Measurements from ENCODE around the gene GPC6. TPM values are rescaled to one million over a fixed set of nuclear protein-coding genes. Genes with fewer than 3 reads are reported as not detected.

Gene GPC6
- polyA plus RNA-seq, 3 donors, result 54.9 to 59.5 (median 55.3) TPM

DNA sequence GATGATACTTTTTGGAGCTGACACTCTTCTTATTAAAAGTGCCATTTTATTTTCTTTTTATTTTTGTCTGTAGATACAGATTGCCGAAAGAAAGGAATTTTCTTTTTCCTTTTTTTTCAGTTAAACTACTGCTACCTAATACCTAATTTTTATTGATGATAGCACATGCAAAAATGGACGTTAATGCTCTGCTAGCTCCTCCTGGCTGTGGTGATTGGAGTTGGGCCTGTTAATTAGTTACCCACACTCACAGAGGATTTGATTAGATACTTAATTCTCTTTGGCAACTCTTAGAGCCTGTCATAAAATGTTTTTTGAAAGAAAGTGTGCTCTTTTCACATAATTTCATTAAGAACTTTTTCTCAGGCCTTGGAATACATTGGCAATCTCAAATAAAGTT, 886.1 kb downstream of the GPC6 start:
- DNase-seq, result no peak

DNA sequence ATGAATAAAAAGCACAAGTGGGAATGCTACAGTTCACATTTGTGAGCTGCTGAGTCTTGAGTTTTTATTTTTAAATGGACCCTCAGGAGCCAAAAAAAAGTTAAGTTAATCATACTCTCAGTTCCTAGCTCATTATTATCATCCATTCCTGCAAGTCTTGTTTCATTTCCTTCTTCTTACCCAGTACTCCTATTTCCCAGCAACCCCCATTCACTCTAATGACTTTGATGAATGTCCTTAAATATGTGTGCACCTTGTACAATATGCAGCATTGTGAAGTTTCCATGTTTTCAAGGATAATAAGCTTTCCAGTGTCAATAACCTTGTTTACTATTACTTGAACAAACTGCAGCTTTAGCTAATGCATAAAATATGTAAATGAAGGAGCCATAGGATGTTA, 886.6 kb downstream of the GPC6 start:
- no peak for DNase-seq

DNA sequence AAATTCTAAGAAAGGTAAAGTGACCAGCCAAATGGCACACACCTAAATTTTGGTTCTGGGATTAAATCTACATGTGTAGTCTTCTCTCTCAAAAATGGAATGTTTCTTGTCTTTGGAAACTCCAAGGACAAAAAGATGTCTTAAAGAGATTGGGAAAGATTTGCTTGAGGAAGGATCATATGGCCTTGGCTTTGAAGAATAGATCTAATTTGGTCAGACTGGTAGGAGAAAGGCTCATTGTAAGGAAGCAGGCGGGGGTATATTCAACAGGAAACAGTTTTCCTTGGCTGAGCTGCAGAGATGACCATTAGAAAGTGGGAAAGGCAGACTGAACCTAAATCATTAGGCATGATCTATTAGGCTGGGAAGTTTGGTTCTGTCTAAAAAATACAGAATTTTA, 887.6 kb downstream of the GPC6 start:
- DNase-seq, result no peak

DNA sequence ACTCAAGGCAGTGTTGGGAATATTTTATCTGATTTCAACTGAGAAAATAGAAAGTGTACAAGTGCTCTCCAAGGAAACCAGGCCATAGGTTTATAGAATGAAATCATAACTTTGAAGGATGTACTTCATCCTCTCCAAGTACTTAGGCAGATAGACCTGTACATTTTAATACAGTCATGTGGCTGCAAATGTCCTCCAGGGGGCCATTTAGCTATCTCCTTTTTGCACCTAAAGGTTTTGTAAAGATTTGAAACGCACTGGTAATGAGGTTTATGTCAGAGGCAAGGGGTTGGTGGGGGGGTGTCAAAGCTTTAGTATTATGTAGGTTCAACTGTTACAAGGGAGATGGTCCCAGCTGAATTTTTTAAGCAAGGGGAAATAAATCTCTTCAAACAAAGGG, 888.4 kb downstream of the GPC6 start:
- no peak for DNase-seq

GRCh38 chr13:94119360-94119936, 892.8 kb downstream of the GPC6 start:
- no peak for DNase-seq

GRCh38 chr13:94120878-94121277, 894.3 kb downstream of the GPC6 start:
- DNase-seq, result no peak

- no peak for DNase-seq
Observed at GRCh38 chr13:94121686-94122085, 895.1 kb downstream of the GPC6 start.

DNA sequence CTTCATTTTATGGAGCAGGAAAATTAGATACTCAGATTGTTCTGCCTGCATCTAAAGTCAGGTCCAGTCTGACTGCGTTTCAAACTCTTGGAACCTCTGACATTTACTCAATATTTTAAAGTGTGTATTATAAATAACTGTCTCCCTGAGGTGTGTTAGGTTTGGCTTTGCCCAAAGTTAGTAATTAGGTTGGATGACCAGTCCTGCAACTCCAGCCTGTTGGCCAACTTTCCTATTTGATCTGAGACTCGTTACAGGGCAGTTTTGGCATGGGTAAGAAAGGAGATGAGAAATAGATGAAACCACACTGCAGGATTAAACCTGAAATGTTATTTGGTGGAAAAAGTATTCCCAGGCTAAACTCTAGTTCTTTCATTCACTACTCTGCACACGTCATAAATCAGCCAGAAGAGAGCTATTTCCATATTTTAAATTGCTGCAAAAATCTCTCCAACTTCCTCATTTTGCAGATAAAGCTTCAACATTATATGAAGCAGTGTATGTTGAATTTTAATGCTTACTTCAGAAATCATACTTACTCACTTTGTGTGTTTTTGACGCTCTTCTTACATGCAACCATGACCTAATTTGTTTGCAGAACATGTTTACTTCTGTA, 895.8 kb downstream of the GPC6 start:
- no peak for DNase-seq

DNA sequence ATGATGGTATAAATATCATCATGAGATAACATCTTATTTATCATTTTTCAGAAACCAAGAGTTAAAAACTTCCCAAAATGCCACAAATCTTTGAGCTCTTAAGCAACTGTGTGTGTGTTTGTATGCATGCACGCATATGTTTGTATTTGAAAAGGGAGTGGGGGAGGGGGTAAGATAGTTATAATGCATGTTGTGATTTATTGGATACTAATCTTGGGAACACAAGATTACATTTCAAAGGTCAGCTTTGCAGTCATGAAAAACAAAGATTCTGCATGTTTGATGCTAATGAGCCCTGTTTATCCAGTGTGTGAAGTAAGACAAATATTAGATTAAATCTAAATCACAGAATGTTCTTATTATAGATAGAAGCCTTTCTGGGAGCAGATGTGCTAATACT, 897.0 kb downstream of the GPC6 start:
- DNase-seq, result no peak

DNA sequence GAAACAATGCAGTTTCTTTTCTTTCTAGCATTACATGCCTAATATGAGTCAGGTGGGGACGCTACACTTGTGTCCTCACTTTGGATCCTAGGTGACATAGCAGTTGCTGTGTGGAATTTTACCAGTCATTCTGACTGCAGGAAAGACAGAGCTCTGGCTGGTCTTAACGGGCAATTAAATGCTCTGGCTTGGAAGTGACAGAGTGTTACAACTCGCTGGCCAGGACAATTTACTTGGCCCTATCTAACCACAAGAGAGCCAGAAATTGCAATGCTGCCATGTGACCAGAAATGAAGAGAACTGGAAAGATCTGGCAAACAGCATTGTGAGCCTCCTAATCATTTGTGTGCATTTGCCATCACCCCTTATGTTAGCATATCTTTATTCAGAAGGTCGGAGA, 901.8 kb downstream of the GPC6 start:
- no peak for DNase-seq

GRCh38 chr13:94129490-94129894, 902.9 kb downstream of the GPC6 start:
- DNase-seq, result no peak

- DNase-seq, result no peak
Observed at GRCh38 chr13:94138831-94139230, 912.2 kb downstream of the GPC6 start.

- DNase-seq, result no peak
Observed at GRCh38 chr13:94139393-94139995, 912.9 kb downstream of the GPC6 start.

GRCh38 chr13:94140027-94140426, 913.4 kb downstream of the GPC6 start:
- DNase-seq, result no peak

- no peak for DNase-seq
Observed at GRCh38 chr13:94140511-94140910, 913.9 kb downstream of the GPC6 start.

- DNase-seq, result no peak
Observed at GRCh38 chr13:94143624-94144350, 917.2 kb downstream of the GPC6 start.

DNA sequence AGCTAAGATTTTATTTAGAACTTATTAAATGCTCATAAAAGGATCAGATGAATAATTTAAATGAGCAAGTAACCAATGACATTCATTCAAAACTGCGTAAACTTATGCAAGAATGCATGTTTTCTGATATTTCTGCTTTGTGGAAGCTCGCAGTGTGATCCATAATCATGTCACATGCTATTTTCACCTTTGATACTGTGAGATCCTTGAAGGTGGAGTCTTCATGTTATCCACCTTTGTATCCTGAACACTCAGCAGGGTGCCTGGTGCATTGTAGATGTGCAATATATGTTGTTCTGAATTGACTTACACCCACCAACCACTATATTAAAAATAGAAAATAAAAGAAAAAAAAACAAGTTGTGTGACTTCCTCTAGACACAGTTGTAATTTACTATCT, 919.4 kb downstream of the GPC6 start:
- no peak for DNase-seq

GRCh38 chr13:94153586-94153985, 927.0 kb downstream of the GPC6 start:
- DNase-seq, result no peak

GRCh38 chr13:94154367-94154766, 927.8 kb downstream of the GPC6 start:
- no peak for DNase-seq

- DNase-seq, result no peak
Observed at GRCh38 chr13:94157705-94158218, 931.2 kb downstream of the GPC6 start.

- DNase-seq, result no peak
Observed at GRCh38 chr13:94160875-94161274, 934.3 kb downstream of the GPC6 start.

DNA sequence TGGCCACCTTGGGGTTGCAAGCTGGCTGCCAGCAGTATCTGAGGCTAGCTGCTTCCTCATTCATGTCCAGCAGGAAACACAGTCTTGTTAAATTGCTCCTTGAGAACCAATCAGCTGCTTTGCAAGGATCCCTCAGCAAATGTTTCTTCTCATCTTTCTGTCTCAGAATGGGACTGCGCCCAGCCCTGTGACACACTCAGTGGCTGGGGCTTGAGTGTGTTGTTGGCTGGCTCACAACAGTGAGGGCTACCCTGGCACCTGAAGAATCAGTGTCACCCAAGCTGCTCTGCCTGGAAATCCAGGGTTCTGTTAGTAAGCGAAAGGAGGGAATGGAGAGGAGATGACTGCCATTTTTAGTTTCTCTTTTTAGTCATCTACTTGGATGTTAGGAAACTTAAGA, 935.7 kb downstream of the GPC6 start:
- DNase-seq, result no peak

- no peak for DNase-seq
Observed at GRCh38 chr13:94163535-94163934, 936.9 kb downstream of the GPC6 start.

All from renal pelvis (tissue), 4 donors.